Subcutaneous abdominal adipose tissue (tissue), 5 donors: ENCODE results near the gene ASTN2.

Experiments
- H3K27ac ChIP-seq: one replicate; pipeline ENCODE4 v1.7.0; 2013; ENCODE audit warnings: low read depth, mild to moderate bottlenecking, inconsistent platforms, low read length, moderate library complexity
- H3K27me3 ChIP-seq, 5 donors: one replicate each; pipeline ENCODE4 v1.7.0; 2013; ENCODE audit warnings: low read length in 5 of 5, inconsistent platforms in 1 of 5; ENCODE audit not compliant: control insufficient read depth in 5 of 5, insufficient read depth in 4 of 5
- H3K36me3 ChIP-seq, 5 donors: one replicate each; pipeline ENCODE4 v1.7.0; 2013; ENCODE audit warnings: low read length in 5 of 5; ENCODE audit not compliant: control insufficient read depth in 5 of 5, insufficient read depth in 5 of 5
- H3K4me1 ChIP-seq, 5 donors: one replicate each; pipeline ENCODE4 v1.7.0; 2013; ENCODE audit warnings: low read length in 5 of 5, mild to moderate bottlenecking in 3 of 5, moderate library complexity in 1 of 5; ENCODE audit not compliant: control insufficient read depth in 5 of 5, insufficient read depth in 5 of 5
- H3K4me3 ChIP-seq, 5 donors: one replicate each; pipeline ENCODE4 v1.7.0; 2013; ENCODE audit warnings: low read length in 5 of 5, low read depth in 1 of 5
- H3K9ac ChIP-seq, 5 donors: one replicate each; pipeline ENCODE4 v1.7.0; 2013; ENCODE audit warnings: low read length in 5 of 5, mild to moderate bottlenecking in 4 of 5, moderate library complexity in 3 of 5
- H3K9me3 ChIP-seq, 5 donors: one replicate each; pipeline ENCODE4 v1.7.0; 2013; ENCODE audit warnings: low read length in 5 of 5; ENCODE audit not compliant: control insufficient read depth in 5 of 5
- donor health status: healthy.
- donor health status: healthy.
- donor health status: healthy.
- donor health status: healthy.
- donor health status: healthy.

ASTN2 gene

GRCh38 chr9:116409638-116410037 lies 1005.2 kb downstream of the ASTN2 start:
- H3K4me1 ChIP-seq = no peaks in the 10 kb centered on the region

GRCh38 chr9:116409129-116409528 lies 1005.7 kb downstream of the ASTN2 start:
- Histone ChIP-seq H3K36me3 (no peaks in the 10 kb centered on the region), H3K4me3 (no peak overlapping the region), H3K27me3 (no peaks in the 10 kb centered on the region), H3K9ac (no peak overlapping the region), H3K27ac (no peak overlapping the region), H3K4me1 (no peaks in the 10 kb centered on the region), H3K9me3 (no peaks in the 10 kb centered on the region)

More at GRCh38 chr9:116409638-116410037, 1005.2 kb downstream of the ASTN2 start:
- no peak overlapping the region for H3K27ac ChIP-seq
- no peak overlapping the region for H3K4me3 ChIP-seq
- H3K27me3 ChIP-seq = no peaks in the 10 kb centered on the region
- H3K9ac ChIP-seq = no peak overlapping the region
- H3K36me3 ChIP-seq = no peaks in the 10 kb centered on the region
- H3K9me3 ChIP-seq = no peaks in the 10 kb centered on the region

- no peaks in the 10 kb centered on the region for H3K27me3 ChIP-seq
- H3K9me3 ChIP-seq = no peaks in the 10 kb centered on the region
- H3K9ac ChIP-seq = no peak overlapping the region
- H3K36me3 ChIP-seq = no peaks in the 10 kb centered on the region
- H3K4me3 ChIP-seq = no peak overlapping the region
- H3K27ac ChIP-seq = no peak overlapping the region
- no peaks in the 10 kb centered on the region for H3K4me1 ChIP-seq
These were observed 1008.4 kb downstream of the ASTN2 start for GRCh38 chr9:116406469-116406868.

GRCh38 chr9:116405321-116405720 lies 1009.5 kb downstream of the ASTN2 start:
- Histone ChIP-seq H3K4me3 (no peak overlapping the region), H3K9me3 (no peaks in the 10 kb centered on the region), H3K9ac (no peak overlapping the region), H3K27me3 (no peaks in the 10 kb centered on the region), H3K36me3 (no peaks in the 10 kb centered on the region), H3K27ac (no peak overlapping the region), H3K4me1 (no peaks in the 10 kb centered on the region)

GRCh38 chr9:116404228-116404627 lies 1010.6 kb downstream of the ASTN2 start:
- H3K36me3 ChIP-seq = no peaks in the 10 kb centered on the region
- no peaks in the 10 kb centered on the region for H3K4me1 ChIP-seq
- no peaks in the 10 kb centered on the region for H3K9me3 ChIP-seq
- no peaks in the 10 kb centered on the region for H3K27me3 ChIP-seq
- no peak overlapping the region for H3K4me3 ChIP-seq
- H3K27ac ChIP-seq = no peak overlapping the region
- H3K9ac ChIP-seq = no peak overlapping the region

GRCh38 chr9:116403171-116403570 lies 1011.7 kb downstream of the ASTN2 start:
- Histone ChIP-seq H3K4me1 (no peaks in the 10 kb centered on the region), H3K9ac (no peak overlapping the region), H3K36me3 (peaks cover 0 to 2% (median 0%) of the 10 kb centered on the region in 5 donors), H3K9me3 (no peaks in the 10 kb centered on the region), H3K4me3 (no peak overlapping the region), H3K27me3 (no peaks in the 10 kb centered on the region), H3K27ac (no peak overlapping the region)

GRCh38 chr9:116395699-116396037 lies 1019.2 kb downstream of the ASTN2 start:
- Histone ChIP-seq H3K4me1 (no peaks in the 10 kb centered on the region), H3K36me3 (peaks cover 0 to 6% (median 3%) of the 10 kb centered on the region in 5 donors), H3K27ac (no peak overlapping the region), H3K4me3 (no peak overlapping the region), H3K9me3 (no peaks in the 10 kb centered on the region), H3K27me3 (no peaks in the 10 kb centered on the region), H3K9ac (no peak overlapping the region)

- H3K36me3 ChIP-seq = peaks cover 0 to 6% (median 3%) of the 10 kb centered on the region in 5 donors
- no peaks in the 10 kb centered on the region for H3K9me3 ChIP-seq
- no peak overlapping the region for H3K27ac ChIP-seq
- H3K27me3 ChIP-seq = no peaks in the 10 kb centered on the region
- H3K4me3 ChIP-seq = no peak overlapping the region
- H3K9ac ChIP-seq = no peak overlapping the region
- no peaks in the 10 kb centered on the region for H3K4me1 ChIP-seq
These were observed 1019.8 kb downstream of the ASTN2 start for GRCh38 chr9:116394894-116395698.

- Histone ChIP-seq H3K4me1 (no peaks in the 10 kb centered on the region), H3K36me3 (peaks cover 0 to 6% (median 3%) of the 10 kb centered on the region in 5 donors), H3K4me3 (no peak overlapping the region), H3K9ac (no peak overlapping the region), H3K27me3 (no peaks in the 10 kb centered on the region), H3K9me3 (no peaks in the 10 kb centered on the region), H3K27ac (no peak overlapping the region)
These were observed 1020.8 kb downstream of the ASTN2 start for GRCh38 chr9:116394070-116394469.

- H3K36me3 ChIP-seq = peaks cover 0 to 7% (median 3%) of the 10 kb centered on the region in 5 donors
- H3K27me3 ChIP-seq = no peaks in the 10 kb centered on the region
- no peaks in the 10 kb centered on the region for H3K9me3 ChIP-seq
- H3K4me1 ChIP-seq = no peaks in the 10 kb centered on the region
- H3K27ac ChIP-seq = no peak overlapping the region
- no peak overlapping the region for H3K4me3 ChIP-seq
- H3K9ac ChIP-seq = no peak overlapping the region
These were observed 1021.7 kb downstream of the ASTN2 start for GRCh38 chr9:116393198-116393597.
